B cell (primary cell): ENCODE results near the gene GPC3. TPM values are rescaled to one million over a fixed set of nuclear protein-coding genes. Genes with fewer than 3 reads are reported as not detected.

Experiments
- ATAC-seq: fragments of 200-7000 bp; cut with Tn5 transposase; one replicate; pipeline ENCODE4 v1.10.0; 2021; ENCODE audit warnings: low read depth, mild to moderate bottlenecking, moderate number of reproducible peaks, moderate library complexity
- CTCF ChIA-PET: fragments of 350-600 bp; sonication (Branson Sonifier 250); formaldehyde crosslinking; loops from one replicate; lab custom pipeline; 2021; ENCODE audit warnings: antibody characterized with exemption, inconsistent platforms; lab: Charles Lee
- POLR2A ChIA-PET: fragments of 350-600 bp; sonication (Branson Sonifier 250); formaldehyde crosslinking; loops from one replicate; lab custom pipeline; 2021; ENCODE audit warnings: antibody characterized with exemption; lab: Charles Lee
- DNase-seq: peaks from one replicate; pipeline ENCODE4 v3.0.0; 2013
- H2AFZ ChIP-seq: 2 replicates; pipeline ENCODE4 v1.6.1; 2012; ENCODE audit warnings: mild to moderate bottlenecking, low read depth, low read length; ENCODE audit not compliant: insufficient read depth, poor library complexity, severe bottlenecking
- H3K27ac ChIP-seq, 2 donors: 1 replicate in 1 of 2; 2 replicates in 1 of 2; pipeline ENCODE4 v1.5.1; 2012 to 2013; ENCODE audit warnings: low read length in 2 of 2, mild to moderate bottlenecking in 2 of 2, moderate library complexity in 1 of 2
- H3K27me3 ChIP-seq, 4 experiments: fragments of 200-600 bp in 1 of 4; sonication (generic) in 1 of 4; replicated peaks in 1 of 4; 1 replicate in 2 of 4; 2 replicates in 2 of 4; pipeline versions ENCODE4 v1.6.1 to v1.7.0; 2013 to 2016; ENCODE audit warnings: low read length in 3 of 4, mild to moderate bottlenecking in 2 of 4, mixed read lengths in 1 of 4, moderate library complexity in 1 of 4; ENCODE audit not compliant: insufficient read depth in 4 of 4, control insufficient read depth in 3 of 4; ENCODE audit errors: control extremely low read depth in 1 of 4
- H3K36me3 ChIP-seq, 2 experiments: replicated peaks in 1 of 2; 1 replicate in 1 of 2; 2 replicates in 1 of 2; pipeline versions ENCODE4 v1.6.1 to v1.7.1; 2013; ENCODE audit warnings: low read length in 1 of 2; ENCODE audit not compliant: insufficient read depth in 2 of 2, control insufficient read depth in 1 of 2; ENCODE audit errors: control extremely low read depth in 1 of 2, extremely low read depth in 1 of 2
- H3K4me1 ChIP-seq, 2 donors: fragments of 200-600 bp in 1 of 2; sonication (generic) in 1 of 2; 1 replicate in 1 of 2; 2 replicates in 1 of 2; pipeline versions ENCODE4 v1.5.1 to v1.6.1; 2013 to 2017; ENCODE audit warnings: low read length in 2 of 2; ENCODE audit not compliant: control insufficient read depth in 2 of 2, insufficient read depth in 2 of 2
- H3K4me2 ChIP-seq: replicated peaks from 2 replicates; pipeline ENCODE3; 2012; ENCODE audit warnings: mild to moderate bottlenecking, low read depth, low read length; ENCODE audit not compliant: poor library complexity, severe bottlenecking
- H3K4me3 ChIP-seq, 5 experiments: fragments of 200-600 bp in 1 of 5; sonication (generic) in 1 of 5; 1 replicate in 3 of 5; 2 replicates in 2 of 5; pipeline versions ENCODE4 v1.5.1 to v1.7.0; 2011 to 2016; ENCODE audit warnings: low read length in 4 of 5, mild to moderate bottlenecking in 4 of 5, low read depth in 2 of 5, control low read depth in 1 of 5, moderate library complexity in 1 of 5; ENCODE audit not compliant: insufficient read depth in 1 of 5; ENCODE audit errors: control extremely low read depth in 1 of 5, extremely low read depth in 1 of 5
- H3K79me2 ChIP-seq: fragments of 200-600 bp; sonication (generic); one replicate; pipeline ENCODE4 v1.6.0; 2016; ENCODE audit warnings: low read length; ENCODE audit not compliant: control insufficient read depth, insufficient read depth
- H3K9ac ChIP-seq: fragments of 200-600 bp; sonication (generic); 2 replicates; pipeline ENCODE4 v1.6.1; 2017; ENCODE audit warnings: mild to moderate bottlenecking, low read length, moderate library complexity
- H3K9me3 ChIP-seq, 3 donors: one replicate each; pipeline versions ENCODE4 v1.6.1 to v1.7.1; 2013; ENCODE audit warnings: low read length in 2 of 3; ENCODE audit not compliant: control insufficient read depth in 2 of 3, insufficient read depth in 1 of 3; ENCODE audit errors: control extremely low read depth in 1 of 3
- H4K20me1 ChIP-seq: 2 replicates; pipeline ENCODE4 v1.6.0; 2012; ENCODE audit warnings: mild to moderate bottlenecking, low read length; ENCODE audit not compliant: insufficient read depth, control insufficient read depth, poor library complexity, severe bottlenecking
- H3K27ac Mint-ChIP-seq: one replicate; pipeline ENCODE4 v1.8.0; 2021; ENCODE audit warnings: mixed read lengths
- H3K27me3 Mint-ChIP-seq: one replicate; pipeline ENCODE4 v1.8.0; 2021; ENCODE audit warnings: mixed read lengths
- H3K4me1 Mint-ChIP-seq: one replicate; pipeline ENCODE4 v1.8.0; 2021; ENCODE audit warnings: mixed read lengths
- H3K4me3 Mint-ChIP-seq: one replicate; pipeline ENCODE4 v1.8.0; 2021; ENCODE audit warnings: mixed read lengths
- H3K9me3 Mint-ChIP-seq: one replicate; pipeline ENCODE4 v1.8.0; 2022; ENCODE audit warnings: mixed read lengths; ENCODE audit not compliant: insufficient read depth
- CTCF ChIP-seq: fragments of 200-600 bp; IDR thresholded peaks from one replicate; pipeline ENCODE4 v1.8.0; 2022; ENCODE audit warnings: antibody characterized with exemption, mild to moderate bottlenecking
- EZH2 ChIP-seq: IDR thresholded peaks from 2 replicates; pipeline ENCODE4 v1.6.1; 2012; ENCODE audit warnings: borderline replicate concordance, low read depth, mild to moderate bottlenecking, moderate library complexity, low read length; ENCODE audit not compliant: insufficient read depth, poor library complexity, severe bottlenecking
- WGBS: methylation state at CpG from one replicate; pipeline ENCODE4 v1.1.5; 2013; ENCODE audit warnings: missing lambda C conversion rate; ENCODE audit not compliant: insufficient coverage; 5-methylcytosine and 5-hydroxymethylcytosine counted together
- intact Hi-C: fragments of 100-400 bp; cut with micrococcal nuclease; formaldehyde crosslinking; loops from one replicate; pipeline ENCODE4 v1.10.0; 2022
- polyA plus RNA-seq: library from polyadenylated mRNA; depleted of rRNA; stranded (reverse); fragments of >200 nt; gene quantifications from 2 replicates; pipeline ENCODE4 v1.2.3, GENCODE V29; 2012
- total RNA-seq, 2 donors: library from RNA; stranded (reverse); fragments of 120-200 nt in 1 of 2; gene quantifications; 1 replicate in 1 of 2; 2 replicates in 1 of 2; pipeline versions ENCODE4 v1.2.3 to v1.2.4, GENCODE V29; 2013 to 2022

GPC3 gene
- total and polyA plus RNA-seq, 2 donors (not counting 1 experiment from before 2014, with no cell fraction given), result not detected

DNA sequence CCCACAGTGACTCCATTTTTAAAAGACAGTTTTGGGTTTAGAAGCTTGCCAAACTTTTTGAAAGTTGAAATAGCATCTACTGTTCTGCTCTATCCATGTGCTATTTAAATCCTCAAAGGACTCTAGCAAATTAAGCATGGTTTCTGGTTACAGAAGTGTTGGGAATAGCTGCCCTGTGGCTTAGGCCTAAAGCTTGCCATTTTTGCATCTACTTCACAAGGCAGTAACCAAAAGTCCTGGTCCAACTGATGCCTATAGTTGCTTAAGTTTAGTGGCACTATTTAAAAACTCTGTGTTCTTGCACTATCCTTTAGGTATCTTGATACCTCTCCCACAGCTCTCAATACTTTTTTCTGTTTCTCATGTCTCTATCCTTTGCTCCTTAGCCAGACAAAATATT, 319.1 kb downstream of the GPC3 start:
- H2AFZ ChIP-seq, result no peak overlapping the region
- CTCF ChIA-PET, result no interaction called here
- H4K20me1 ChIP-seq, result no peaks in the 10 kb centered on the region
- no peak overlapping the region for H3K4me3 Mint-ChIP-seq
- intact Hi-C loops, result no loop called here
- no peaks in the 10 kb centered on the region for H3K79me2 ChIP-seq
- H3K4me1 ChIP-seq, result no peaks in the 10 kb centered on the region
- TF ChIP-seq EZH2, result no peak
- no peak for TF ChIP-seq CTCF
- no peaks in the 10 kb centered on the region for H3K27me3 ChIP-seq
- no peak overlapping the region for H3K27ac ChIP-seq
- no peak overlapping the region for H3K27ac Mint-ChIP-seq
- H3K4me1 Mint-ChIP-seq, result no peaks in the 10 kb centered on the region
- no peaks in the 10 kb centered on the region for H3K36me3 ChIP-seq
- H3K9me3 Mint-ChIP-seq, result no peaks in the 10 kb centered on the region
- no peak for DNase-seq
- H3K4me3 ChIP-seq, result no peak overlapping the region
- H3K9me3 ChIP-seq, result no peaks in the 10 kb centered on the region
- POLR2A ChIA-PET, result no interaction called here
- H3K9ac ChIP-seq, result no peak overlapping the region
- ATAC-seq, result no peak
- H3K4me2 ChIP-seq, result no peak overlapping the region
- H3K27me3 Mint-ChIP-seq, result no peaks in the 10 kb centered on the region

DNA sequence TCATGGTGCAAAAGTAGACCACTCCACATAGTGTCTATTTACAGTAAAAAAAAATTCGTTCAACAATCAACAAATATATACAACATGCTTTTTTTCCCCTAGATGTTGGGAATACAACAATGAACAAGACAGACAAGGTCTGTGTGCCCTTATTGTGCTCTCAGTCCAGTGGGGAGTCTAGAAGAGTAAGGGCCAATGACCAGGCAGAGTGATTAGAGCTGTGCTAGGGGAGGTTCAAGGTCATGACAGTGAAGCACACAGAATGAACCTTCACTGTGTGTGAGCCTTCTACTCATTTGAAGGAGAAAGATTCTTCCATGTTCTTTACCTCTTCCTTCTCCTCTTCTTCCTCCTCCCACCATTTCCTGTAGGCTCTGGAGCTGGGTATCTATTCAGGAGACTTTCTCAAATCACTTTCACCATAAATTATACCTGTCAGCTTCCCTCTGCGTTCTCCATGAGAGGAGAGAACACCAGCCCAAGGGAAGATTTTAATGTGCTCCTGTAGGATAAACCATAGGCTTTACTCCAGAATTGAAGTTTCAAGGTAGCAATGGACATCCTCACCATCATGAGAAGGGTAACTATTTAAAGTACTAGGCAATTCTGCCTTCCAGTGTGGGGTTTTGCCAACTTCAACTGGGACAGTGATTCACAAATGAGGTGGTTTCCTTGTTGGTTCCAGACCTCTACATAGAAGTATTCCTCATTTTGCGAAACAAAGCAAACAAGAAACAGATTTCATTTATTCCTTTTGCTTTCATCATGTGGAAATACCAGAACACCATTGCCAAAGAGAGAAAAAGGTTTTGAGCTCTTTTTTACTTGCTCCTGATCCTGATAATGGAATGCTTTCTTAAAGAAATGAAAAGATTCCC, 323.2 kb downstream of the GPC3 start:
- H3K27me3 Mint-ChIP-seq, result no peaks in the 10 kb centered on the region
- Histone ChIP-seq H3K9ac (no peak overlapping the region), H3K27me3 (no peaks in the 10 kb centered on the region), H3K4me2 (no peak overlapping the region), H4K20me1 (no peaks in the 10 kb centered on the region), H2AFZ (no peak overlapping the region), H3K79me2 (no peaks in the 10 kb centered on the region), H3K9me3 (no peaks in the 10 kb centered on the region), H3K4me1 (no peaks in the 10 kb centered on the region), H3K4me3 (no peak overlapping the region), H3K36me3 (no peaks in the 10 kb centered on the region), H3K27ac (no peak overlapping the region)
- no peak overlapping the region for H3K4me3 Mint-ChIP-seq
- no peaks in the 10 kb centered on the region for H3K4me1 Mint-ChIP-seq
- ChIA-PET POLR2A (no interaction called here), CTCF (no interaction called here)
- no peak for DNase-seq
- ATAC-seq, result no peak
- no peak overlapping the region for H3K27ac Mint-ChIP-seq
- H3K9me3 Mint-ChIP-seq, result no peaks in the 10 kb centered on the region
- no CpG with 5 or more reads among the region's 3 CpGs for WGBS
- TF ChIP-seq EZH2, result no peak
- no peak for TF ChIP-seq CTCF
- intact Hi-C loops, result no loop called here
